A549 (cell line): ENCODE measurements around the gene CIAO2B.

Experiments
- CBX8 ChIP-seq: fragments of 200-600 bp; sonication (generic); IDR thresholded peaks from 2 replicates; pipeline ENCODE4 v1.6.1; 2016
- CEBPB ChIP-seq, 2 experiments: fragments of >200 bp in 1 of 2; sonication (Bioruptor Twin) in 1 of 2; formaldehyde crosslinking in 1 of 2; IDR thresholded peaks; 2 replicates each; pipeline ENCODE4 v1.6.1; 2012 to 2016
- EP300 ChIP-seq, 2 experiments: fragments of >200 bp; sonication (Bioruptor Twin); formaldehyde crosslinking; IDR thresholded peaks; 2 replicates in 1 of 2; 3 replicates in 1 of 2; pipeline ENCODE4 v1.6.1; 2016 to 2017
- HOXA7 ChIP-seq: fragments of 250-450 bp; sonication (Bioruptor Pico); IDR thresholded peaks from 2 replicates; pipeline ENCODE4 v1.5.0; 2020; ENCODE audit warnings: mild to moderate bottlenecking, moderate library complexity
- MAFK ChIP-seq: fragments of 450-650 bp; IDR thresholded peaks from 2 replicates; pipeline ENCODE4 v1.6.1; 2014; ENCODE audit not compliant: partially characterized antibody
- POLR2A ChIP-seq: IDR thresholded peaks from 2 replicates; pipeline ENCODE4 v1.6.1; 2012; ENCODE audit warnings: mild to moderate bottlenecking, low read length
- RFX5 ChIP-seq: fragments of 450-650 bp; IDR thresholded peaks from 2 replicates; pipeline ENCODE4 v1.7.1; 2014; ENCODE audit warnings: antibody characterized with exemption, mild to moderate bottlenecking, moderate library complexity
- TF ChIP-seq, protein P1 (sequence below): fragments of >200 bp; sonication (Bioruptor Twin); formaldehyde crosslinking; IDR thresholded peaks from 3 replicates; pipeline ENCODE4 v1.5.1; 2016
- TF ChIP-seq, protein P2 (sequence below): fragments of 200-600 bp; sonication (generic); IDR thresholded peaks from 2 replicates; pipeline ENCODE4 v1.6.1; 2016; ENCODE audit warnings: antibody characterized with exemption, mild to moderate bottlenecking, moderate library complexity
- TF ChIP-seq, protein P3 (sequence below): IDR thresholded peaks from 2 replicates; pipeline ENCODE4 v1.6.1; 2012
- TF ChIP-seq, protein P4 (sequence below): fragments of 250-450 bp; sonication (Bioruptor Pico); IDR thresholded peaks from 2 replicates; pipeline ENCODE4 v1.5.0; 2021; ENCODE audit warnings: mild to moderate bottlenecking, moderate library complexity, borderline replicate concordance

DNA sequence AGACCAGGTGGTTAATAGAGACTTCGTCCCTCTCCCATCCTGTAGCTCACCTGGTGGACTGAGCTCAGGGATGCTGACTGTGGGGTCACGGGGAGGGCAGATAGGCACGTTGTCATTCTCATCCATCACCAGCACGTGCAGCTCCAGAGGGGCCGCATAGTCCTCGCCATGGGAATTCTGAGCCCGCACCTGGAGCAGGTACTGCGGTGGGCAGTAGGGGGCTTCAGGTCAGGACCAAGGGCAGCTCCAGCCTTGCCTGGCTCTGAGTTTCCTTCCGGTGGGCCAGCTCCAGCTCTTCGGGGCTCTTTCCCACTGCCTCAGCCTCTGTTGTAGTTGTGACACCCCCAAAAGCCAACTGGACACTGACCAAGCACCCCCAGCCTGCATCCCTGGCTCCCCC, 21.1 kb downstream of the CIAO2B start:
- TF ChIP-seq, protein P1, sequence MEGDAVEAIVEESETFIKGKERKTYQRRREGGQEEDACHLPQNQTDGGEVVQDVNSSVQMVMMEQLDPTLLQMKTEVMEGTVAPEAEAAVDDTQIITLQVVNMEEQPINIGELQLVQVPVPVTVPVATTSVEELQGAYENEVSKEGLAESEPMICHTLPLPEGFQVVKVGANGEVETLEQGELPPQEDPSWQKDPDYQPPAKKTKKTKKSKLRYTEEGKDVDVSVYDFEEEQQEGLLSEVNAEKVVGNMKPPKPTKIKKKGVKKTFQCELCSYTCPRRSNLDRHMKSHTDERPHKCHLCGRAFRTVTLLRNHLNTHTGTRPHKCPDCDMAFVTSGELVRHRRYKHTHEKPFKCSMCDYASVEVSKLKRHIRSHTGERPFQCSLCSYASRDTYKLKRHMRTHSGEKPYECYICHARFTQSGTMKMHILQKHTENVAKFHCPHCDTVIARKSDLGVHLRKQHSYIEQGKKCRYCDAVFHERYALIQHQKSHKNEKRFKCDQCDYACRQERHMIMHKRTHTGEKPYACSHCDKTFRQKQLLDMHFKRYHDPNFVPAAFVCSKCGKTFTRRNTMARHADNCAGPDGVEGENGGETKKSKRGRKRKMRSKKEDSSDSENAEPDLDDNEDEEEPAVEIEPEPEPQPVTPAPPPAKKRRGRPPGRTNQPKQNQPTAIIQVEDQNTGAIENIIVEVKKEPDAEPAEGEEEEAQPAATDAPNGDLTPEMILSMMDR, result no peak
- no peak for TF ChIP-seq CBX8
- TF ChIP-seq POLR2A, result no peak
- TF ChIP-seq, protein P2, sequence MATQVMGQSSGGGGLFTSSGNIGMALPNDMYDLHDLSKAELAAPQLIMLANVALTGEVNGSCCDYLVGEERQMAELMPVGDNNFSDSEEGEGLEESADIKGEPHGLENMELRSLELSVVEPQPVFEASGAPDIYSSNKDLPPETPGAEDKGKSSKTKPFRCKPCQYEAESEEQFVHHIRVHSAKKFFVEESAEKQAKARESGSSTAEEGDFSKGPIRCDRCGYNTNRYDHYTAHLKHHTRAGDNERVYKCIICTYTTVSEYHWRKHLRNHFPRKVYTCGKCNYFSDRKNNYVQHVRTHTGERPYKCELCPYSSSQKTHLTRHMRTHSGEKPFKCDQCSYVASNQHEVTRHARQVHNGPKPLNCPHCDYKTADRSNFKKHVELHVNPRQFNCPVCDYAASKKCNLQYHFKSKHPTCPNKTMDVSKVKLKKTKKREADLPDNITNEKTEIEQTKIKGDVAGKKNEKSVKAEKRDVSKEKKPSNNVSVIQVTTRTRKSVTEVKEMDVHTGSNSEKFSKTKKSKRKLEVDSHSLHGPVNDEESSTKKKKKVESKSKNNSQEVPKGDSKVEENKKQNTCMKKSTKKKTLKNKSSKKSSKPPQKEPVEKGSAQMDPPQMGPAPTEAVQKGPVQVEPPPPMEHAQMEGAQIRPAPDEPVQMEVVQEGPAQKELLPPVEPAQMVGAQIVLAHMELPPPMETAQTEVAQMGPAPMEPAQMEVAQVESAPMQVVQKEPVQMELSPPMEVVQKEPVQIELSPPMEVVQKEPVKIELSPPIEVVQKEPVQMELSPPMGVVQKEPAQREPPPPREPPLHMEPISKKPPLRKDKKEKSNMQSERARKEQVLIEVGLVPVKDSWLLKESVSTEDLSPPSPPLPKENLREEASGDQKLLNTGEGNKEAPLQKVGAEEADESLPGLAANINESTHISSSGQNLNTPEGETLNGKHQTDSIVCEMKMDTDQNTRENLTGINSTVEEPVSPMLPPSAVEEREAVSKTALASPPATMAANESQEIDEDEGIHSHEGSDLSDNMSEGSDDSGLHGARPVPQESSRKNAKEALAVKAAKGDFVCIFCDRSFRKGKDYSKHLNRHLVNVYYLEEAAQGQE, result peak; percentile 63; the same call in 1 of the 2 replicates
- TF ChIP-seq, protein P3, sequence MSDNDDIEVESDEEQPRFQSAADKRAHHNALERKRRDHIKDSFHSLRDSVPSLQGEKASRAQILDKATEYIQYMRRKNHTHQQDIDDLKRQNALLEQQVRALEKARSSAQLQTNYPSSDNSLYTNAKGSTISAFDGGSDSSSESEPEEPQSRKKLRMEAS, result no peak
- no peak for TF ChIP-seq EP300 (IDR thresholded peaks at IDR 0.05)
- TF ChIP-seq, protein P4, sequence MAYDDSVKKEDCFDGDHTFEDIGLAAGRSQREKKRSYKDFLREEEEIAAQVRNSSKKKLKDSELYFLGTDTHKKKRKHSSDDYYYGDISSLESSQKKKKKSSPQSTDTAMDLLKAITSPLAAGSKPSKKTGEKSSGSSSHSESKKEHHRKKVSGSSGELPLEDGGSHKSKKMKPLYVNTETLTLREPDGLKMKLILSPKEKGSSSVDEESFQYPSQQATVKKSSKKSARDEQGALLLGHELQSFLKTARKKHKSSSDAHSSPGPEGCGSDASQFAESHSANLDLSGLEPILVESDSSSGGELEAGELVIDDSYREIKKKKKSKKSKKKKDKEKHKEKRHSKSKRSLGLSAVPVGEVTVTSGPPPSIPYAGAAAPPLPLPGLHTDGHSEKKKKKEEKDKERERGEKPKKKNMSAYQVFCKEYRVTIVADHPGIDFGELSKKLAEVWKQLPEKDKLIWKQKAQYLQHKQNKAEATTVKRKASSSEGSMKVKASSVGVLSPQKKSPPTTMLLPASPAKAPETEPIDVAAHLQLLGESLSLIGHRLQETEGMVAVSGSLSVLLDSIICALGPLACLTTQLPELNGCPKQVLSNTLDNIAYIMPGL, result no peak
- TF ChIP-seq RFX5, result no peak
- no peak for TF ChIP-seq HOXA7
- no peak for TF ChIP-seq MAFK
- TF ChIP-seq CEBPB (IDR thresholded peaks at IDR 0.05), result no peak
